Osteocyte (in vitro differentiated cells): ENCODE data around the gene MMP26. TPM values are rescaled to one million over a fixed set of nuclear protein-coding genes. Genes with fewer than 3 reads are reported as not detected.
A peak's percentile ranks its signal among the peaks of the same experiment; 100 is the strongest.

Experiments used
- DNase-seq: peaks from one replicate; pipeline ENCODE4 v3.0.0; 2021; ENCODE audit warnings: mixed read lengths; ENCODE audit not compliant: unreplicated experiment; ENCODE audit errors: extremely low spot score
- H3K27ac Mint-ChIP-seq: one replicate; pipeline ENCODE4 v1.8.0; 2021; ENCODE audit warnings: mild to moderate bottlenecking, mixed read lengths; ENCODE audit not compliant: unreplicated experiment
- H3K27me3 Mint-ChIP-seq: one replicate; pipeline ENCODE4 v1.8.0; 2021; ENCODE audit warnings: mixed read lengths; ENCODE audit not compliant: unreplicated experiment
- H3K36me3 Mint-ChIP-seq: one replicate; pipeline ENCODE4 v1.8.0; 2021; ENCODE audit warnings: mixed read lengths; ENCODE audit not compliant: unreplicated experiment
- H3K4me1 Mint-ChIP-seq: one replicate; pipeline ENCODE4 v1.8.0; 2021; ENCODE audit warnings: mixed read lengths; ENCODE audit not compliant: unreplicated experiment
- H3K4me3 Mint-ChIP-seq: one replicate; pipeline ENCODE4 v1.8.0; 2021; ENCODE audit warnings: mild to moderate bottlenecking, moderate library complexity, mixed read lengths; ENCODE audit not compliant: unreplicated experiment
- H3K9me3 Mint-ChIP-seq: one replicate; pipeline ENCODE4 v1.8.0; 2021; ENCODE audit warnings: mixed read lengths; ENCODE audit not compliant: unreplicated experiment
- CTCF ChIP-seq: fragments of 200-600 bp; sonication (generic); IDR thresholded peaks from 2 replicates; pipeline ENCODE4 v1.5.0; 2021; ENCODE audit warnings: antibody characterized with exemption, mild to moderate bottlenecking, moderate library complexity
- total RNA-seq: library from RNA; stranded (reverse); gene quantifications from 2 replicates; pipeline ENCODE4 v1.2.1, GENCODE V29; 2021

MMP26 gene
- total RNA-seq, 1 donor from 2014 or later = not detected

- TF ChIP-seq CTCF = no peak
- H3K27me3 Mint-ChIP-seq = no peaks in the 10 kb centered on the region
- H3K9me3 Mint-ChIP-seq = no peaks in the 10 kb centered on the region
- H3K4me1 Mint-ChIP-seq = peaks cover 26% of the 10 kb centered on the region
- DNase-seq = no peak
- no peak overlapping the region for H3K27ac Mint-ChIP-seq
- H3K4me3 Mint-ChIP-seq = no peak overlapping the region
- no peaks in the 10 kb centered on the region for H3K36me3 Mint-ChIP-seq
Observed at GRCh38 chr11:4680341-4680740, 24.2 kb upstream of the MMP26 start.

GRCh38 chr11:4682623-4683419, 21.8 kb upstream of the MMP26 start:
- no peak for DNase-seq
- Mint-ChIP-seq H3K27ac (no peak overlapping the region), H3K4me3 (no peak overlapping the region), H3K9me3 (no peaks in the 10 kb centered on the region), H3K27me3 (no peaks in the 10 kb centered on the region), H3K4me1 (peaks cover 26% of the 10 kb centered on the region), H3K36me3 (no peaks in the 10 kb centered on the region)
- no peak for TF ChIP-seq CTCF

- Mint-ChIP-seq H3K36me3 (no peaks in the 10 kb centered on the region), H3K9me3 (no peaks in the 10 kb centered on the region), H3K27me3 (no peaks in the 10 kb centered on the region), H3K4me3 (no peak overlapping the region), H3K4me1 (peaks cover 26% of the 10 kb centered on the region), H3K27ac (no peak overlapping the region)
- no peak for DNase-seq
- no peak for TF ChIP-seq CTCF
Observed at GRCh38 chr11:4684631-4685285, 19.8 kb upstream of the MMP26 start.

GRCh38 chr11:4695442-4695841, 9.1 kb upstream of the MMP26 start:
- peaks cover 4% of the 10 kb centered on the region for H3K4me1 Mint-ChIP-seq
- peaks cover 8% of the 10 kb centered on the region for H3K27me3 Mint-ChIP-seq
- no peak for DNase-seq
- H3K27ac Mint-ChIP-seq = no peak overlapping the region
- no peaks in the 10 kb centered on the region for H3K9me3 Mint-ChIP-seq
- no peak for TF ChIP-seq CTCF
- H3K36me3 Mint-ChIP-seq = no peaks in the 10 kb centered on the region
- H3K4me3 Mint-ChIP-seq = no peak overlapping the region

- peaks cover 4% of the 10 kb centered on the region for H3K4me1 Mint-ChIP-seq
- H3K4me3 Mint-ChIP-seq = no peak within 1 kb of the TSS
- no peaks in the 10 kb centered on the region for H3K36me3 Mint-ChIP-seq
- no peak within 1 kb of the TSS for H3K27ac Mint-ChIP-seq
- TF ChIP-seq CTCF = peak; percentile 21
- peaks cover 4% of the 10 kb centered on the region for H3K27me3 Mint-ChIP-seq
- H3K9me3 Mint-ChIP-seq = no peaks in the 10 kb centered on the region
- DNase-seq = no peak
Observed at GRCh38 chr11:4697585-4697984, 7.0 kb upstream of the MMP26 start, which contains the start of gene OR51E2. Gene OR51E2 (minus strand): TSS chr11:4697853. CDS start chr11:4682711, 15,142 bp downstream.
